Heart right ventricle (tissue), 16 donors: Measurements from ENCODE around the gene PTRHD1. TPM values are rescaled to one million over a fixed set of nuclear protein-coding genes. Genes with fewer than 3 reads are reported as not detected.

Experiments used
- ATAC-seq, 8 donors: fragments of 200-7000 bp; cut with Tn5 transposase; one replicate each; pipeline ENCODE4 v1.9.1; 2020; ENCODE audit warnings: mild to moderate bottlenecking in 8 of 8, moderate library complexity in 8 of 8, moderate number of reproducible peaks in 1 of 8
- DNase-seq, 2 donors: peaks; one replicate each; pipeline ENCODE4 v3.0.0-alpha.2; 2020
- H3K27ac ChIP-seq, 10 donors: fragments of 200-600 bp; sonication (generic) in 2 of 10; one replicate each; pipeline versions ENCODE4 v1.5.0 to v1.8.0; 2020 to 2022; ENCODE audit warnings: mild to moderate bottlenecking in 3 of 10
- H3K27me3 ChIP-seq, 7 donors: fragments of 200-600 bp; one replicate each; pipeline ENCODE4 v1.8.0; 2021 to 2022; ENCODE audit warnings: mild to moderate bottlenecking in 2 of 7
- H3K36me3 ChIP-seq, 9 donors: fragments of 200-600 bp; sonication (generic) in 1 of 9; one replicate each; pipeline versions ENCODE4 v1.5.0 to v1.8.0; 2020 to 2022; ENCODE audit warnings: mild to moderate bottlenecking in 2 of 9
- H3K4me1 ChIP-seq, 9 donors: fragments of 200-600 bp; sonication (generic) in 1 of 9; one replicate each; pipeline versions ENCODE4 v1.5.0 to v1.8.0; 2020 to 2022; ENCODE audit warnings: mild to moderate bottlenecking in 4 of 9
- H3K4me3 ChIP-seq, 10 donors: fragments of 200-600 bp; sonication (generic) in 2 of 10; one replicate each; pipeline versions ENCODE4 v1.5.0 to v1.8.0; 2020 to 2022; ENCODE audit warnings: mild to moderate bottlenecking in 7 of 10, moderate library complexity in 2 of 10
- H3K9me3 ChIP-seq, 11 donors: fragments of 200-600 bp in 10 of 11; sonication (generic) in 2 of 11; one replicate each; pipeline versions ENCODE4 v1.5.0 to v1.8.0; 2013 to 2022; ENCODE audit warnings: mild to moderate bottlenecking in 2 of 11, control low read depth in 1 of 11, moderate library complexity in 1 of 11
- WGBS, 2 donors: extraction: QIAGEN DNeasy Blood & Tissue Kit; methylation state at CpG; one replicate each; pipeline ENCODE4 v1.1.7; 2013; ENCODE audit warnings: inconsistent platforms in 1 of 2; 5-methylcytosine and 5-hydroxymethylcytosine counted together
- intact Hi-C, 10 donors: fragments of 100-400 bp; cut with DNase I; formaldehyde crosslinking; loops; one replicate each; pipeline versions ENCODE4 v1.11.1 to v1.14.2; 2022
- long read RNA-seq, 3 donors: library from polyadenylated mRNA; unstranded; transcript quantifications; one replicate each; pipeline ENCODE4 v2.0.0, GENCODE V29; 2020 to 2021
- polyA plus RNA-seq, 2 donors: library from polyadenylated mRNA; stranded (reverse); fragments of 200-250 nt; gene quantifications; one replicate each; pipeline ENCODE4 v1.2.3, GENCODE V29; 2013
- total RNA-seq, 10 donors: library from RNA; stranded (reverse); fragmentation: NEBNext Ultra II Directional in 3 of 10; extraction: Animal tissue kit (Norgen Biotek cat#: 25700) in 3 of 10; gene quantifications; one replicate each; pipeline versions ENCODE4 v1.2.1 to v1.2.4, GENCODE V29; 2021 to 2023
- TF ChIP-seq, protein P1 (sequence below), 9 donors: fragments of 200-600 bp; sonication (generic) in 2 of 9; IDR thresholded peaks; one replicate each; pipeline versions ENCODE4 v1.5.0 to v1.8.0; 2021 to 2022; ENCODE audit warnings: antibody characterized with exemption in 9 of 9, mild to moderate bottlenecking in 5 of 9, moderate library complexity in 1 of 9
- donor health status: Arrhythmogenic right ventricular cardiomyopathy.
- donor health status: ischemic (EF 13 %, LVEDD 7.1; RV severe dilation, severe dysfunction).
- donor health status: healthy with polysubstance abuse.
- donor health status: DM: no; HTN: yes; CAD: no.
- donor health status: DM: no; HTN: no; CAD: no.
- donor health status: ischemic (EF 25% LVEDD 6.9; RV normal size, moderate dysfunction).
- donor health status: ischemic (EF 25% LVEDD 5.7; RV mildly dilated, moderate dysfunction).
- donor health status: healthy.
- donor health status: DM: yes; HTN: yes; CAD: no.
- donor health status: Ischemic cardiomyopathy.
- donor health status: ischemic (EF 35%, LVEDD 5.7; RV mildly dilated, moderate dysfunction).
- donor health status: nonischemic (EF 11% LVEDD 7.7; RV severe dilation, severe dysfunction).
- donor health status: DM: yes; HTN: yes; CAD: no.
- donor health status: PGD.
- donor health status: ischemic (EF 29% LVEDD 5.4; RV normal size, mild dysfunction).
- donor health status: nonischemic (EF 23%, LVEDD 6.1; RV moderate dilation, normal function).

PTRHD1 gene, protein sequence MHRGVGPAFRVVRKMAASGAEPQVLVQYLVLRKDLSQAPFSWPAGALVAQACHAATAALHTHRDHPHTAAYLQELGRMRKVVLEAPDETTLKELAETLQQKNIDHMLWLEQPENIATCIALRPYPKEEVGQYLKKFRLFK
- 10 to 100 TPM; 23.8 to 38.8 (median 32.3) TPM for total RNA-seq
- 10 to 100 TPM; 19.6 to 20.4 TPM for polyA plus RNA-seq
- long read RNA-seq, donor 1, transcript PTRHD1-201 (2 exons, 1,105 nt), result major isoform, 31 of 33 reads
- long read RNA-seq, donor 1, partial matches to known transcripts, result 0 of 33 reads
- long read RNA-seq, donor 1, other reads (novel, unspliced or antisense), result 2 of 33 reads
- long read RNA-seq, donor 2, transcript PTRHD1-201 (2 exons, 1,105 nt), result major isoform, 34 of 36 reads
- long read RNA-seq, donor 2, partial matches to known transcripts, result 0 of 36 reads
- long read RNA-seq, donor 2, other reads (novel, unspliced or antisense), result 2 of 36 reads
- long read RNA-seq, donor 3, partial matches to known transcripts, result 0 of 4 reads
- long read RNA-seq, donor 3, other reads (novel, unspliced or antisense), result 0 of 4 reads

DNA sequence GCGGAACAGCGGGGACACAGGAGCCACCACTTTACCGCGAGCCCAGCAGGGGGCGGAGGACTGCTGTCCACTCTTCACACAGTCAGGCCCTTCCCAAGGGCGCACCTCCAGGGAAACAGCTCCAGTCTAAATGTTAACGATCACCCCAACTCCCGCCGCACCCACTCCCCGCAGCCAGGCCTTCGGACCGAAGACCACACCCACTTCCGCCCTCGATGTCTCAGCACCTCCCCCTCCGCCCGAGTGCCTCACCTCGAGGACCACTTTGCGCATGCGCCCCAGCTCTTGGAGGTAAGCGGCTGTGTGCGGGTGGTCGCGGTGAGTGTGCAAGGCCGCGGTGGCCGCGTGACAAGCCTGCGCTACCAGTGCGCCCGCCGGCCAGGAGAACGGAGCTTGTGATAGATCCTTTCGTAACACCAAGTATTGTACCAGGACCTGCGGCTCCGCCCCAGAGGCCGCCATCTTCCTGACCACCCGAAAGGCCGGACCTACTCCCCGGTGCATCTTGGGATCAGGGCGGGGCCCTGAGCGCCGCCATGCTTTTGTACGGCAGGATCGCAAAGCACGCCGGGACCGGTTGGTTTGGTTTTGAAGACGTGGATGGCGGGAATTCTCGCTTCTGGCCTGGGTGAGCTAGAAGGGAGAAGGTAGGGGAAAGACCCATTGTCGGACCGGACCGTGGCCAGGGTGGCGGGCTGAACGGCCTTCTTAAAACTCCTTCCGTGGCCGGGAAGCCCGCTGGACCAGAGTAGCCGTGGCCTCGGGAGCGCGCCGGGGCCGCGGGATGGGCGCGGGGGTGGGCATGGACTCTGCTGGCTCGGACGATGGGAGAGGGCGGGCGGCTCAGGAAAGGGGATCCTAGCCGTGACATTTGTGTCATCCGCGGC is at the start of gene PTRHD1, which contains the start of gene CENPO:
PTRHD1 (minus strand) TSS at position 518 of the 887 bp plus-strand sequence; CDS start at position 504, 14 bp downstream.
CENPO (plus strand) TSS at position 552 of the 887 bp plus-strand sequence. CDS start 495 bp downstream, outside the sequence.
- WGBS, 2 donors, result 0 to 1% methylated on average over 74 of the region's 74 CpGs
- Histone ChIP-seq H3K27me3 (no peaks in the 10 kb centered on the region), H3K36me3 (peaks cover 0 to 21% (median 0%) of the 10 kb centered on the region in 9 donors), H3K9me3 (no peaks in the 10 kb centered on the region), H3K4me1 (peaks cover 0 to 23% (median 14%) of the 10 kb centered on the region in 9 donors), H3K27ac (peak within 1 kb of the TSS; percentile 94 to 100 (median 98)), H3K4me3 (peak within 1 kb of the TSS; percentile 55 to 93 (median 75))
- intact Hi-C loops, result loop anchor here in 1 of 10 donors (5.0 kb wide), 1 partner anchor 301 kb away; the partner anchor contains the start of gene NCOA1
- DNase-seq, result peak; percentile 95 to 96
- TF ChIP-seq, protein P1, sequence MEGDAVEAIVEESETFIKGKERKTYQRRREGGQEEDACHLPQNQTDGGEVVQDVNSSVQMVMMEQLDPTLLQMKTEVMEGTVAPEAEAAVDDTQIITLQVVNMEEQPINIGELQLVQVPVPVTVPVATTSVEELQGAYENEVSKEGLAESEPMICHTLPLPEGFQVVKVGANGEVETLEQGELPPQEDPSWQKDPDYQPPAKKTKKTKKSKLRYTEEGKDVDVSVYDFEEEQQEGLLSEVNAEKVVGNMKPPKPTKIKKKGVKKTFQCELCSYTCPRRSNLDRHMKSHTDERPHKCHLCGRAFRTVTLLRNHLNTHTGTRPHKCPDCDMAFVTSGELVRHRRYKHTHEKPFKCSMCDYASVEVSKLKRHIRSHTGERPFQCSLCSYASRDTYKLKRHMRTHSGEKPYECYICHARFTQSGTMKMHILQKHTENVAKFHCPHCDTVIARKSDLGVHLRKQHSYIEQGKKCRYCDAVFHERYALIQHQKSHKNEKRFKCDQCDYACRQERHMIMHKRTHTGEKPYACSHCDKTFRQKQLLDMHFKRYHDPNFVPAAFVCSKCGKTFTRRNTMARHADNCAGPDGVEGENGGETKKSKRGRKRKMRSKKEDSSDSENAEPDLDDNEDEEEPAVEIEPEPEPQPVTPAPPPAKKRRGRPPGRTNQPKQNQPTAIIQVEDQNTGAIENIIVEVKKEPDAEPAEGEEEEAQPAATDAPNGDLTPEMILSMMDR (IDR thresholded peaks at IDR 0.05), result peak; percentile 48 to 77 (median 65)
- peak; percentile 99 to 100 (median 99) for ATAC-seq

DNA sequence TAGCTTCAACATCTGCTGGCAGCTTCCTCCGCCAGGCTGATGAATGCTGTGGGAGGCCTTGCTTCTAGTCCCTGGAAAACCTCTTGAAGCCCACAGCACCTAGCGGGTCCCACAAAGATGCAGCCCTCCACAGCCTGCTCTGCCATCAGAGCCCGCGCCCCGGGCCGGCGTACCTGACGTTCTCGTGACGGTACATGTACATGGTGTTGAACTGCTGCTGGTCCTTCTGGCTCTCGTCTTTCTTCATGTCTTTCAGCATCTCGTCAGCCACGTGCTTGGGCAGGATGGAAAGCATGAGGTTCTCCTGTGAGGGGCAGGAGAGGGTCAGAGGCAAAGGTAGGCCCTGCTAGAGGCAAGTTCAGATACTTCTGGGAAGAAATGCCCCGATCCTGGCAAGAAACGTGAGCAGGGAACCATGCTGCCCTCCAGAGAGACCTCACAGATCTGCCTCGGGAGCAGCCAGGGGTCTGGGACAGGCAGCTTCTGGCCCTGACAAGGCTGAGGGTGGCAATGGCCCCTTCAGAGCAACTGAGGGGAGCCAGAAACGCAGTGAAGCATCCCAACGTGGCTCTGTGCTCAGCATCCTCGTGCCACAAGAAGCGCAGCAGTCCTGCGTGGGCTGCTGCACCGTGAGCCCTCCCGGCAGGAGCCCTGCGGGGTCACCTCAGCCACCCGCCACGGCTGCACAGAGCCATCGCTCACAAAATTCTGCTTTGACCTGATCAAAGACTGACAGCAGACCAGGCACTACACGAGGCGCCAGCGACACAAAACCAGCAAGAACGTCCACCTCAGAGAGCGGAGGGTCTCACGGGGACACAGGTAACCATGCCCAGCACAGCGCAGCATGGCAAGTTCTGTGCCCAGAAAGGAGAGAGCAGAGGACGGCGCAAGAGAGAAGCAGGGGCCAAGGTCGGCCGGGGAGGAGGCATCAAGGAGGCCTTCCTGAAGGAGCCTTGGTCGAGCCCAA is 49.2 kb upstream of the PTRHD1 start:
- no peaks in the 10 kb centered on the region for H3K9me3 ChIP-seq
- no peak overlapping the region for H3K4me3 ChIP-seq
- TF ChIP-seq, protein P1 (IDR thresholded peaks at IDR 0.05), result no peak
- no peaks in the 10 kb centered on the region for H3K27me3 ChIP-seq
- H3K4me1 ChIP-seq, result no peaks in the 10 kb centered on the region
- intact Hi-C loops, result no loop called here
- H3K36me3 ChIP-seq, result peaks cover 0 to 45% (median 0%) of the 10 kb centered on the region in 9 donors
- H3K27ac ChIP-seq, result no peak overlapping the region
- 96% methylated on average over 39 of the region's 39 CpGs for WGBS, 2 donors
- DNase-seq, result no peak
- ATAC-seq, result no peak

DNA sequence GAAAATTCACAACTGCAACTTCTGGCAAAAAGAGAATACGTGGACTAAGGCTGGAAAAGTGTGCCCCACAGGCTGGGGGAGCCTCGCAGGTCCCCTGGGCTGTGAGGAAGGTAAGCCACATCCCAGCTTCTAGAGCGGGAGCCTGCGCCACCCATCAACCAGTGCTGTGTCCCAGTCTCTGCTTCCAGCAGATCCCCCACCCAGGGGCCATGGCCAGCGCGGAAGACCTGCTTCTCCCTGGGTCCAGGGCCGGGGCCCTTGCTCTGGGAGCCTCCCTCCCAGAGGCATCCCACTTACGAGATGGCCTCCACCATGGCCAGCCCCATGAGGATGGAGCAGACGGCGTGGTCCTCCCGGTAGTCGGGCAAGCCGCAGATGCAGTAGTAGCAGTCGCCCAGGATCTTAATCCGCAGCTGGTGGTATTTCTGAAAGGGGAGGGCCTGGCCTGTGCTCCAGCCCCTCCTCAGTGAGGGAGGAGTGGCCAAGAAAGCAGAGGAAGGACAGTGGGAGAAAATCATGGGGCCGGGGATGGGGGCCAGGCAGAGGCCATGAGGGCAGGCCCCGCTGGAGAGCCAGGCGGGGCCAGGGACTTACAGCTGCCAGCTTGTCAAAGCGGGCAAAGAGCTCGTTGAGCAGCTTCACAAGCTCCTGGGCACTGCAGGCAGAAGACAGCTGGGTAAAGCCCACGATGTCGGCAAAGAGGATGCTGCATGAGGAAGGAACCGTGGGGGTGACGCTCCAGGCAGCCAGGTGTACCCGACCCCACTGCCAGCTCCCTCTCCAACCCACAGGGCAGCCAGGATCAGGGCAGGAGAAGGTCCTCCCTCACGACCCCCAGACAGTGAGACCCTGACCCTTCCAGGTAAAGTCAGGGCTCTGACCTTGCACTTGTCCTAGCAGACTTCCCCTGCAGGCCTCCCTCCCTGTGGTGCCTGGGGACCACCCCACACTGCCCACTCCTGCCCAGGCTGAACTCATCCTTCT is 48.1 kb upstream of the PTRHD1 start:
- Histone ChIP-seq H3K9me3 (no peaks in the 10 kb centered on the region), H3K27ac (no peak overlapping the region), H3K36me3 (peaks cover 0 to 56% (median 0%) of the 10 kb centered on the region in 9 donors), H3K27me3 (no peaks in the 10 kb centered on the region), H3K4me1 (no peaks in the 10 kb centered on the region), H3K4me3 (no peak overlapping the region)
- 90 to 92% methylated on average over 26 of the region's 26 CpGs for WGBS, 2 donors
- intact Hi-C loops, result no loop called here
- TF ChIP-seq, protein P1 (IDR thresholded peaks at IDR 0.05), result no peak
- ATAC-seq (no peak), DNase-seq (no peak)
